ENCODE data around the gene SPOCK2. TPM values are rescaled to one million over a fixed set of nuclear protein-coding genes. Genes with fewer than 3 reads are reported as not detected.

The SPOCK2 gene
- total and polyA plus RNA-seq, 10 of the 15 experiments (the other 5 are each of a cell fraction or from before 2014, with no cell fraction given): 0.02 to 1.5 (median 0.58) TPM

GRCh38 chr10:72015841-72016240, 72.5 kb downstream of the SPOCK2 start:
- TF ChIP-seq CBFB (IDR thresholded peaks at IDR 0.05; ENCODE audit: low read depth): no peak
- no peak for TF ChIP-seq CBX3 (IDR thresholded peaks at IDR 0.05; ENCODE audit: borderline replicate concordance, low read depth)
- TF ChIP-seq ZBED1 (IDR thresholded peaks at IDR 0.05; ENCODE audit: borderline replicate concordance): no peak
- no peak for TF ChIP-seq TCF12 (IDR thresholded peaks at IDR 0.05; ENCODE audit: low read depth, low read length)
- no peak for TF ChIP-seq GABPA (IDR thresholded peaks at IDR 0.05; ENCODE audit: low read depth)
- TF ChIP-seq EED (IDR thresholded peaks at IDR 0.05; ENCODE audit: low read depth): no peak
- no peak for TF ChIP-seq CHD1 (IDR thresholded peaks at IDR 0.05; ENCODE audit: low read depth, low read length)
- no peak for TF ChIP-seq PKNOX1 (IDR thresholded peaks at IDR 0.05)
- no peaks in the 10 kb centered on the region for H3K27me3 ChIP-seq (replicated peaks in 1 of 2; ENCODE audit: control insufficient read depth in 2 of 2, insufficient read depth in 2 of 2, low read length in 1 of 2)
- H3K79me2 ChIP-seq (ENCODE audit: control insufficient read depth, insufficient read depth, low read length): no peaks in the 10 kb centered on the region
- no peak overlapping the region for H3K9ac ChIP-seq (ENCODE audit: control insufficient read depth, insufficient read depth, low read length)
- H4K20me1 ChIP-seq (ENCODE audit: control insufficient read depth, insufficient read depth): no peaks in the 10 kb centered on the region; the same call in 1 of the 2 replicates
- no TSS peak for BruUV-seq (replicated peaks)
- DNase-seq (ENCODE audit: low read depth, low spot score) (no peak), ATAC-seq (no peak), FAIRE-seq (no peak)
- H3K4me1 ChIP-seq (ENCODE audit: control insufficient read depth, insufficient read depth, low read length): no peaks in the 10 kb centered on the region
- H2AFZ ChIP-seq (ENCODE audit: control insufficient read depth, low read depth, low read length): no peak overlapping the region
- no peak overlapping the region for H3K4me3 ChIP-seq
- no peaks in the 10 kb centered on the region for H3K36me3 ChIP-seq (ENCODE audit: control insufficient read depth in 2 of 2, insufficient read depth in 2 of 2, low read length in 1 of 2)
- ChIA-PET CTCF (no interaction called here), RAD21 (ENCODE audit: unreplicated experiment) (no interaction called here), POLR2A (no interaction called here), SMC1A (ENCODE audit: uncharacterized antibody, unreplicated experiment) (no interaction called here)
- H3K9me3 ChIP-seq (replicated peaks; ENCODE audit: control insufficient read depth, insufficient read depth, low read length): no peaks in the 10 kb centered on the region
- H3K4me2 ChIP-seq (ENCODE audit: control insufficient read depth, insufficient read depth): no peak overlapping the region
- in situ Hi-C loops (cut with MboI): no loop called here
- intact Hi-C loops (cut with micrococcal nuclease; ENCODE audit: unreplicated experiment): no loop called here
- H3K27ac ChIP-seq (ENCODE audit: control insufficient read depth, insufficient read depth): no peak overlapping the region
- 54% methylated on average over 8 of the region's 8 CpGs for WGBS (ENCODE audit: insufficient coverage, insufficient replicate concordance, low lambda C conversion rate, missing lambda C conversion rate)

All from GM12878 (cell line).